C1 segment of cervical spinal cord (tissue), 14 donors: ENCODE results near the gene LHCGR.
"Not testable (repeated sequence)": the region's sequence is repeated elsewhere in the genome, so short reads cannot be mapped to it uniquely, and the experiment has no call there.

Experiments used
- DNase-seq, 14 donors: peaks; one replicate each; lab custom pipeline; 2025; lab: John Stamatoyannopoulos, UW

Gene LHCGR

DNA sequence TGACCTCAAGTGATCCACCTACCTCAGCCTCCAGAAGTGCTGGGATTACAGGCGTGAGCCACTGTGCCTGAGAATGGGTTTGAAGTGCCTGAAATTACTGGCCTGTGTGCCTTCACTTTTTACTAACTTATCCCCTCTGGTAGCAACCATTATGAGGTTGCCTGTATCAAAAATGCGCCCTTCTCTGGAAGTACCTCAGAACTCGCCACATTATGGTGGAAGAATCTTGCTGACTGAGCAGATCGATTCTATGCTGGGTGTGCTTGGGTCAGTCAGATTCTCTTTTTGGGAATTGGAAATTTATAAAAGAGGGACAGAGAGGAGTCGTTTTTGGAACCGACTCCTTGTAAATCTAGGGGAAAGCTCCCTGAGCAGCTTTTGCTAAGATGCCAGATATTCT, 8.2 kb downstream of the LHCGR start:
- DNase-seq: no peak

DNA sequence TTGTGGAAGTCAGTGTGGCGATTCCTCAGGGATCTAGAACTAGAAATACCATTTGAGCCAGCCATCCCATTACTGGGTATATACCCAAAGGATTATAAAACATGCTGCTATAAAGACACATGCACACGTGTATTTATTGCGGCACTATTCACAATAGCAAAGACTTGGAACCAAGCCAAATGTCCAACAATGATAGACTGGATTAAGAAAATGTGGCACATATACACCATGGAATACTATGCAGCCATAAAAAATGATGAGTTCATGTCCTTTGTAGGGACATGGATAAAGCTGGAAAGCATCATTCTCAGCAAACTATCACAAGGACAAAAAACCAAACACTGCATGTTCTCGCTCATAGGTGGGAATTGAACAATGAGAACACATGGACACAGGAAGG, 16.3 kb downstream of the LHCGR start:
- not testable (repeated sequence) for DNase-seq

DNA sequence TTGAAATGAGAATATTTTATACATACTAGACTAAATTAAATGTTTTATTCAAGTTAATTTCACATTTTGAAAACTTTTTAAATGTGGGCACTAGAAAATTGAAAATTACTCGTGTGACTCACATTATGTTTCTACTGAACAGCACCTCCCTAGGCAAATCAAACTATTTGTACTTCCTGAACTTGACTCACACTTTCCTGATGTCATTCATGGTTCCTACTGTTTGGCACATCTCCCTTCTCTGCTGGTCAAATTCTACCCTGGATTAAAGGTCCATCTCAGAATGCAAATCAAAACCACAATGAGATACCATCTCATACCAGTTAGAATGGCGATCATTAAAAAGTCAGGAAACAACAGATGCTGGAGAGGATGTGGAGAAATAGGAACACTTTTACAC, 16.7 kb downstream of the LHCGR start:
- no peak for DNase-seq

DNA sequence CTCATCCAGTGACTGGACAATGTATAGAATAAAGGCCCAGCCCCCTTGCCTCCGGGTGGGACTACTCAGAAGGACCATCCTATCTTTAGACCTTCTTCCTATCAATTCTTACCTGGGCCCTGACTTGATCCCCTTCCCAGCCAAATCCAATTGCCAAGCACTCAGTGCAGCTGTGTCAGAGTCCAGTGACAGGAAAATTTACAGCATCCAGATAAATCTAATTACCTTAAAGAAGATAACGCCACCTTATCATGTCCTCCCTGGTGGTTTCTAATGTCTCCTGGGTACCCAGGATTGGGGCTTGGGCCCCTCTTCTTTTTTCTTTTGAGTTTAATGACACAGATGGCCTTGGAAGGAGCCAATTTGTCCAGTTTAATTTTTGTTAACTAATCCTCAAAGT, 19.3 kb downstream of the LHCGR start:
- DNase-seq: no peak

DNA sequence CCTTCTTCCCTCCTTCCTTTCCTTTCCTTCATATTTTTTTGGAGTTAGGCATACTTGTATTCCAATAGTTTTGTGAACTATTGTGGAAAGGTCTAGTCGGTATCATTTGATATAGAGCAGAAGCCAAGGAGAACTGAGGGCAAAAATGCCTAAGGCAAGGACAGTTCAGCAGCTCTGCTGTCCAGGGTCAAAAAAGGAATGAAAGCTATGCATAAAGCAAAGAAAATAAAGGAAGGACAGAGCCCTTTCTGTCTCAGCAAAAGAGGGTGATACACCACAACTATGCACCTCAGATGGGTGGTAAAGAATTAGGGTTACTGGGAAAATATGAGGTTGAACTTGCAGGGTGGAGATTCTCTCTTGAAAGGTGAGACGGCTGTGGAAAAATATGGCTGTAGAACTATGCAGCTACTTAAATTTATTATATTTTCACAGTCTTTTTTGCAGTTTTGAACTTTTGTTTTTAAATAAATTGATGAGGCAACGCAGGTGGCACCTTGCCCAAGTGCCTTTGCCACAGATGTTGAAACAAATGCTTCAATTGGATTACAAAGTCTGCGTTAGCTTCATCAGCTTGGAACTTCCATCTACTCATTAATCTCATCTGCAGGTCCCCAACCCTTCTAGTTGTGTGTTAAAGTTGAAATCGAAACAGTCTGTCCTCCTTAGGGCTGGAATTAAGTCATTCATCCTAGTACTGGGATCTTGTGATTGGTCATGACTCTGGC, 20.8 kb downstream of the LHCGR start:
- DNase-seq: no peak

DNA sequence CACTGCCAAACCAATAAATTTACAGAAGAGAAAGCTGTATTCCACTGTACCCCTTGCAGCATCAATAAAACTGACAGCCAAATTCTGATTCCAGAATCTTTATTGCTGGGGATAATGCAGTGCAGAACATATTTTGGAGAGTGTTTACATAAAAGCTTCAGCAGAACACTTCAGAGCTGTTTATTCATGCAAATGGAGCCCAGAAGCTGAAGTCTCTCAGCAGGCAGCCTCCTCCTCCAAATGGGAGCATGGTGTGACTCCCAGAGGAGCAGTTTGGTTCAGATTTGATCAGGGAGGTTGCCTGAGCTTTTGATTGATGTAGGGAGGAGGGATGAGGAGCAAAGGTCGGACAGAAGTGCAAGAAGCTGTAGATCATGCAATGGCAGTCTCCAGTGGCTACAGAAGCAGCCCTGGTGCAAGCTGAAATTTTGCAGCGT, 22.4 kb downstream of the LHCGR start:
- DNase-seq: no peak

DNA sequence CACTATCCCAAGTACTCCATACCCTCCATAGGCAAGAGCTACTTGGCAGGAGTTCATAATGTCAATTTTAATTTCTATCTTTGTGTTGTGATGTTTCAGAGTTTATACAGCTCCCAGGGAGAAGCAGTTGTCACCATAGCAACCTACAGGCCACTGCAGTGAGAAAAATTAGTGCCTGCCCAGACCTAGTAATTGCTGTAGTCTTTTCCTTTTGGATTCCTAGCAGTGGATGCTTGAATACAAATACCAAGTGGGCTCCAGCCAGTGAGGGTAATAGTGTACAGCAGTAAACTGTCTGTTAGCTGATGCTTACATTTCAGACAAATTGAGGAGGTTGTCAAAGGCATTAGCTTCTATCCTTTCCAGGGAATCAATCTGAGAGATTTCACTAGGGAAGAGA, 26.7 kb downstream of the LHCGR start:
- no peak for DNase-seq

DNA sequence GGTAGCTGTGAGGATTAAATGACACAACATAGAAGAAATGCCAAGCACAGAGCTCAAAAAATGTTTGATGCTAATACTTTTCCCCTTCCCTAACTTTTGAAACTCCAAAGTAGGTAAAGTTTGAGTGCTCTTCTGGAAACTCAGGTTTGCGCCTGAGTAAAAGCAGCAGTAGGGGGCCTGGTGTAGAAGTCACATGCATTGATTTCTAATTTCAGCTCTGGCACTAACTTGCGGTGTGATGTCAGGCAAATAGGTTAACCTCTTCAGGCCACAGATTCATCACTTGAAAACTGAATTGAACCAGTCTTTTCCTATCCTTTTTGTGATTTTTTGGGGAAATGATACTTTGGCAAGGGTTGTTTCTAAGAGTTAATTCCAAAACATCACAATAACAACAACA, 27.2 kb downstream of the LHCGR start:
- no peak for DNase-seq

DNA sequence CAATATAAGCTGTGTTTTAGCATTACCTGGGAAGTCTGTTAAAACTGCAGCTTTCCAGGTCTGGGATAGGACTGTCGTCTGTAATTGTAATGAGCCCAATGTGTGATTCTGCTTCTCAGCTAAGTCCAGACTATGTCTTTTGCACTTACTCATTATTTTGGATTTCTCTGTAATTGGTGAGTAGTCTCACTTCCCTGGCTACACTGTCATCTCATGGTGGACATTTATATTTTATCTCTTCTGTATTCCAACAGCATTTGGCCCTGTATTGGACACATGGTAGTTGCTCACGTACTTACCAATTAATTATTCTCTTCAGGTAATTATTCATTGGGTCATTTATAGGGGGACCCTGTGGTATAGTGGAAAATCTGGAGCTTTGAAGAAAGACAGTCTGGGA, 28.0 kb downstream of the LHCGR start:
- no peak for DNase-seq

DNA sequence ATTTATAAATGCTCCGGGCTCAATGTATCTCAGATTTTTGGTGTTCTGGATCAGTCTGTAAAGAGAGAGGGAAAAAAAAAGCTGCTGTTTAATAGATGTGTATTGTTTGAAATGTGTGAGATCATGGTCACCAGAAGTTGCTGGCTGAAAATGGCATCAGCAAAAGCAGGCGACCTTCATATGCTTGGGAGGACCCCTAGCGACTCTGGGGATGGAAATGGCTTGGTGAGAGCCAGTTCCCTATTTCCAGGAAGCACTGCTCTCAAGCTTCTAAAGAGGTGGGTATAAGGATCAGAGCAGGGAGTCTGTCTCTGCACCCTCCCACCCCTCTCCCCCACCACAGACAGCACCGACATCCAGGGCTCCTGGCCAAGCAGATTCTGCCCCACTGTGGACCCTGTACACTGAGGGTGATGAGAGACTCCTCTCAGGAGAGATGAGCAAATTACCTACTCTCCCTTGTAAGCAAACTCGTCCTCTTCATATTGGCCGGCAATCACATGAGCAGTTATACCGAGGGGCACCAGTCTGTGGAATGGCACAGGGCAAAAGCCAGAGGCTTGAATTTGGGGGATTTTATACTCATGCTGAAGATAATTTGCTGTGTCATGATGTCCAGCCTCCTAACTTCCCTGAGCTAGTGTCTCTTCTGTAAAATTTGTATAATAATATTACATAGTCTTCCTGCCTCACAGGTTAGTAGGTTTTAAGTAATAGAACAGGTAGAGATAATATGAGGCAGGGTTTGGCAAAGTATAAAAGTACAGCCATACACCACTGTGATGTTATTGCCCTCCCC, 29.6 kb downstream of the LHCGR start:
- peak in 7 of 14 donors; percentile 1 to 46 (median 25) for DNase-seq

DNA sequence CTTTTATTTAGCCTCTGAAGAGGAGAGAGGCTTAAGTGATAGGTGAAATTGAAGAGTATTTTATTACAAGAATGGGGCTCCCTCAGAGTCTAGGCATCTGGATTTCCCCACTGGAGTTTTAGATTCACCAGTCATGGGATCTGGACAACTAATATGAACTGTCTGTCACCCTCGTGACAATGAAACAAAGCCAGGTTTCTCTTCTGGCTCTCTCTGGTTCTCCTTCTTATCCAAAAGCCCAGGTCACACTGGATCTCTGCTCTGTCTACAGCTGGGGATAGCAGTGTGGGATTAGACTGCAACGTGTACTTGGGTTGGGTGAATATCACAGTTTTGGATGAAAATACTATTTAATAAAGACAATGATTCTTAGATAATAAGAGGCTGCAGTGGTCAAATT, 31.2 kb downstream of the LHCGR start:
- DNase-seq: no peak

DNA sequence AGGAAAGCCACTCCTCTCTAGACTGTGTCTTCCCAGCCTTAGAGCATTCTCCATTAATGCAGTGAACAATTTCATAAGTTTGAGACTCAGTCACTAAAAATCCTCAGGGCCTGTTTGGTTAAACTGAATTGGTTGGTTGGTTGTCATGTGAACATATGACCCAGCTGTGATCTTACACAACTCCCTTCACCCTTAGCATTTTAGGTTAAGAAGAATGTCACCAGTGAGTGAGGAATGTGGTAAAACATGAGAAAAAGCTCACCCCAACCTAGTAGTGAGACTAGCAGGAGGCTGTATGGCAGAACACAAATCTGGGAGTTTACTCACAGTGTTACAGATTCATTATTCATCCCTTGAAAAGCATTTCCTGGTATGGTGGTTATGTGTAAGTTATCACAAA, 32.4 kb downstream of the LHCGR start:
- no peak for DNase-seq

DNA sequence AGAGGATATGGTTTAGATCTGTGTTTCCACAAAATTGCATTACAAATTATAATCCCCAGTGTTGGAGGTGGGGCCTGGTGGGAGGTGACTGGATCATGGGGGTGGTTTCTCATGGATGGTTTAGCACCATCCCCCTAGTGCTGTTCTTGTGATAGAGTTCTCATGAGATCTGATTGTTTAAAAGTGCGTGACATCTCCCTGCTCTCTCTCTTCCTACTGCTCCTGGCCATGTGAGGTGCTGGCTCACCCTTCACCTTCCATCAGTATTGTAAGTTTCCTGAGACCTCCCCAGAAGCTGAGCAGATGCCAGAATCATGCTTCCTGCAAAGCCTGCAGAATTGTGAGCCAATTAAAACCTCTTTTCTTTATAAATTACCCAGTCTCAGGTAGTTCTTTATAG, 33.1 kb downstream of the LHCGR start:
- no peak for DNase-seq

DNA sequence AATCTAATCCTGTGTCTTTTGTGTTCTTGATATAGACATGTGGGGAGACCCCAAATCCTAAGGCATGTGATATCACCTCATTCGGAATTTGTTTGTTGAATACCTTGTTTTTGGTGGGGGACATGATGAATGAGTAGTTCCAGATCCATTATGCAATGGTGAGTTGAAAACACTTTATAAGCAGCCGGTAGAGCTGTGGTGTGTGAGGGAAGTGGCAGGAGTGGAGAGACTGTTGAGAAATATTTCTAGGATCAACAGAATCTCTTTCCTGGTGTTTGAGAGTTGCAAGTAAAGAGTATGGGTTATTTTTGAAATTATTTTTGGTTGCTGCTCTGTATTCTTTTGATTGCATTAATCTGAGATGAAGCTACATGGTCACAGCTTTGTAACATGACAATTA, 34.4 kb downstream of the LHCGR start:
- DNase-seq: no peak

DNA sequence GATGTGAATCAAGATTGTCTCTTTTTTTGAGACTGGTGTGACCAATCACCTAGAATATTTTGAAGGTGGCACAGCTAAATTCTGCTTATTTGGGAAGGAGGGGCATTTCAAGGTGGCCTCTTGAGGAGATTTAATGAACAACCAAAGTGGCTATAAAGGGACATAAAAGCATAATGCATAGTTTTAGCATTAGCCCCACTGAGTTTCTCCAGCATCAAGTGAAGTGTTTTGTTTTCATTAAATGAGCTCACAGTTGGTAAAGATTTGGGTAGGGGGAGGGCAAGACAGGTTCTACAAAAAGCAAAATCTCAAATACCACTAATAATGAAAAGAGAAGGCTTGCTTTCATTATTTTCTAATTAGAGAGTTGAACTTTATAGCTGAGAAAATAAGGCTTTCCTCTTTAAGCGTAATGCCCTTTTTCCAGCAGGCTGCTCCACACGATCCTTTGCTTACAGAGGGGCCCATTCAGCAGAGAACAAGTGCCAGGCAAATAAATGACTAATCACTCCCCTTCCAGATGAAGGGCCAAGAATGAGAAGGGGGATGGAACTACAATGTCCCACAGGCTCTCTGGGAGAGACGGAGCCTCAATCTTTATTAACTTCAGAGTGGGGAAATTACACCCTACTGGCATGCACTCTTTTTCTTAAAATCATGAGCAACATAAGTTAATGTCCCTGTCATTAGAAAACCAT, 35.9 kb downstream of the LHCGR start:
- peak in 4 of 14 donors; percentile 3 to 28 (median 6) for DNase-seq

DNA sequence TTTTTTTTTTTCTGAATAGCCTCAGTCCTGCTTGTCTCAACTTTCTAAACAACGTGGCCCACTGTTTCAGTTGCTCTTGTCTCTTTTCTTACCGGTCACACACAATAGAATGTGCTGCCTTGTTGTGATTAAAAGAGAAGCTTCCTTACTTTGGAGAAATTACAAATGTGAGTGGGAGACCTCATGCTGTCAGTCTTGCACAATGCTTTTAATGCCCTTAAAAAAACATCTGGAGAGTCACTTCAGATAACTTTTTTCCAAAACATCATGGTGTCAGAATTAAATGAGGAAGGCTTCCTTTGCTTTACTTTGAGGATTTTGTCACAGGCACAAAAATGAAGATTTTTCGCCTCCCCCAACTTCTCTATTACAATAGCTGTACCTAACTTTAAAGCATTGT, 37.7 kb downstream of the LHCGR start:
- no peak for DNase-seq

DNA sequence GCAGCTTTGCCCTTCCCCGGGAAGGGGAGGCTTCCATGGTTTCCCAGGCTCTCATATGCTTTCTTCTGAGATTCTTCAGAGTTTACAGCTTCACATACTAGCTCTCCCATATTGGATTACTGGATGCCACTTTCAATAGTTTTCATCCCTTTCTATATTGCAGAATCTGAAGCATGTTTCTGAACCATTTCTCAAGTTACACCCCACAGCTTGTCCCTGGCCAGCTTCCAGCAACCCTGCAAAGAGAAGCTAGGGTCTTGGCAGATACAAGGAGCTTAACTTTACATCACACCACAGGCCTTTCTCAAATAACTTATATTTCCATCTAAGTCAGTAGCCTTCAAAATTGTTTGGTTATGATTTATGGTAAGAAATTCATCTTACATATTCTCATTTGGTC, 39.6 kb downstream of the LHCGR start:
- DNase-seq: no peak

DNA sequence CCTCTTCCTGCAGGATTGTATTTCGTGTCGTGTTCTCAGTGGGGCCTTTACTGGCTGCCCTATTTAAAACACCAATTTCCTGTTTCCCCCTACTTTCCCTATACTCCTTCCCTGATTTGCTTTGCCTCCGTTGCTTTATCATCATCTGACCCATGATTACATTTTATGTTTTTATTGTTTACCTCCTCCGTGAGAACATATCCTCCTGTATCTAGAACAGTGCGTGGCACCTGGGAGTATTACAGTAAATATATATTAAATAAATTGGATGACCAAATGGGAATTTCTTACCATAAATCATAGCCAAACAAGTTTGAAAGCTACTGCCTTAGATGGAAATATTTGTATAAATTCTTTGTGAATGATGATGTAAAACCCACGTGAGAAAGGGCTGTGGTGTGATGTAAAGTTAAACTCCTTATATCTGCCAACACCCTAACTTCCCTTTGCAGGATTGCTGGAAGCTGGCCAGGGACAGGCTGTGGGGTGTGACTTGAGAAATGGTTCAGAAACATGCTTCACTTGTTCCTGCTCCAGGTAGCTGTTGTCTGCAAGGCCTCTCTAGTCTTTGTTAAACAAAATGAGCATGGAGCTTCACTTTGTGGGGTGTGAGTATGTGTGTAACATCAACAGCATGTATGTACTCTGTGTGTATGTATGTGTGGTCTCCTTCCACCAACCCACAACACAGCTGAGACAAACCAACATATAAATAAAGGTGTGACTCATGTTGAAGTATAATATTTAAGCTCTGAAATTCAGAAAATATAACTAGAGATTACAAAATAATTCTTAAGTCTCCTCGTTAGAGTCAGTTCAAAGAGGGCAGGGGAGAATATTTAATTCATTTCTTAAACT, 40.3 kb downstream of the LHCGR start:
- DNase-seq: no peak

DNA sequence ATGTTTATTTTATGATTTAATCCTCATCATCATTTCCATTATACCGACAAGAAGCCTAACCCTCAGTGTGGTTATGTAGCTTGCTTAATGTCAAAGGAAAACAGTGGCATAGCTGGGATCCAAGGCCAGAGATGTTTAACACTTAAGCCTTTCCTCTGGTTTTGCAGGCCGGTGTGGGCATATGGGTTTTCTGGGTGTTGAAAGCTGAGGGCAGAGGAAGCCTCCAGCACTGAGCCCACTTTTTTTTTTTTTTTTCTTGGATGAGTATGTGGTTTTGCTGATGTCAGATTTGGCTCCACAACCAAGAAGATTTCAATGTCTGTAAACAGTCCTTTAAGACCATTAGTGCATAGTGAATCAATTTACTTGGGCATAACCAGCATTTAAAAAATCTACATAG, 41.3 kb downstream of the LHCGR start:
- DNase-seq: no peak

DNA sequence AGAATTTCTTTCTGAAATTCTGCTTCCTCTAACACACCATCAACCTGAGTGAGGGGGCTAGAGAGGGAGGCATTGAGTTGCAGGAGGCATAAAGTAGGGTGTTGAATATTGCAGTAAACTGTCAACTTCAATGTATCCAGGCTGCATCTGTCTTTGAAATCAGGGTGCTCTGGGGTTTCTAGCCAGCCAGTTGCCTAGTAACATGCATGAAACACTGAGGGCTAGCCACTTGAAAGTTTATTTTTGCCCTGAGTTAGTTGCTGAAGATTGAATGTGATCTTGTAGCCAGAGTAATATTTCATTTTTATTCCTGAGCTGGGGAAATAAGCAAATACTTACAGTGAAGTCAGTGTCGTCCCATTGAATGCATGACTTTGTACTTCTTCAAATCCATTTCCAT, 41.9 kb downstream of the LHCGR start:
- DNase-seq: no peak

DNA sequence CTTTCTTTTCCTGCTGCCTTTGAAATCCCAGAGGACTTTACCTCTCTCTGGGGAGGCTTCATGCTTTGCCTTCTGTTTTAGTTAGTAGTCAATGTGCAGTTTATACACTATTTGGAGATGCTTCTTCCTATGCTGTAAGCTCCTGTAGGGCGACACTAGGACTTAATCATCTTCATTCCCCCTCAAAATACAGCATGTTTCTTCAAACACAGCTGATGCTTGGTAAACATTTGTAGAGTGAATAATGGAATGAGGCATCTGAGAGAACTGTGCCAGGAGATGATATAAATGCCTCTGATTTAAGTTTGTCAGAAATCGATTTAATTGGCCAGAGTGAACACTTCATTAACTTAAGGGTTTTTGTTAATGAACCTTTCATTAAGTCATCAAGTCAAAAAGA, 43.4 kb downstream of the LHCGR start:
- no peak for DNase-seq

DNA sequence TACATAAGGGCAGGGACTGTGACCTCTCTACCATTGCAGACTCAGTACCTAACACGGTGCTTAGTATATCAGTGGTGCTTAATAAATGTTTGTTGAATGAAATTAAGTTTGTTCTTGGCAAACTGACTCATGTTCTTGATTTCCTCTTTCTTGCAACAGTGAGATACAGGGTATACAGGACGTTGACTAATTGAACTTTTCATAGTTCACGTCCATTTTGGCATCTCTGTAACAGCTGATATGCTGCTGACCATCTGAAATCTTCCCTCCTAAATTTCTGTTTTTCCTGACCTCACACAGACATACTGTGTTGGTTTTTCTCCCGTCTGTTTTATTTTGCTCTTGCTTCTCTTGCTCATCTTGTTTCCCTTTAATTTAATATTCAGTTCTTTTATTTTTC, 44.2 kb downstream of the LHCGR start:
- DNase-seq: no peak
